GM18502 (cell line): ENCODE results near the gene PRPH2.
A peak's percentile ranks its signal among the peaks of the same experiment; 100 is the strongest.
"Not testable (repeated sequence)": the region's sequence is repeated elsewhere in the genome, so short reads cannot be mapped to it uniquely, and the experiment has no call there.

Source experiments
- ATAC-seq: cut with Tn5 transposase; IDR thresholded peaks from one replicate; pipeline ENCODE4 v1.9.1; 2021; ENCODE audit warnings: mild to moderate bottlenecking; ENCODE audit not compliant: unreplicated experiment, poor library complexity

Gene PRPH2

DNA sequence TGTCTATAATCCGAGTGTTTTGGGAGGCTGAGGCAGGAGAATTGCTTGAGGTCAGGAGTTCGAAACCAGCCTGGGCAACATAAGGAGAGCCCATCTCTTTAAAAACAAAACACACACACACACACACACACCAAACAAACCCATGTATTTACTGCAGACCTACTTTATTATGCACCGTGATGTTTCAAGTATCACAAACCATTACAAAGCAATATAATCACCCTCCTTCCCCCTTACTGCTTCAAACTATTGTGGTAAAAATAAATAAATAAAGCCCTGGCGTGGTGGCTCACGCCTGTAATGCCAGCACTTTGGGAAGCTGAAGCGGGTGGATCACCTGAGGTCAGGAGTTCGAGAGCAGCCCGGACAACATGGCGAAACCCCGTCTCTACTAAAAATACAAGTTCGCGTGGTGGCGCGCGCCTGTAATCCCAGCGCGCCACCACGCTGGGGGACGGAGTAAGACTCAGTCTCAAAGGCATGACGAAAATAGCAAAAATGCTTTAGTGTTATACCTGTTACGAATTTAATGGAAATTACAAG, 22.0 kb upstream of the PRPH2 start:
- ATAC-seq, result no peak

GRCh38 chr6:42742116-42742894, 19.9 kb upstream of the PRPH2 start:
- ATAC-seq, result no peak

DNA sequence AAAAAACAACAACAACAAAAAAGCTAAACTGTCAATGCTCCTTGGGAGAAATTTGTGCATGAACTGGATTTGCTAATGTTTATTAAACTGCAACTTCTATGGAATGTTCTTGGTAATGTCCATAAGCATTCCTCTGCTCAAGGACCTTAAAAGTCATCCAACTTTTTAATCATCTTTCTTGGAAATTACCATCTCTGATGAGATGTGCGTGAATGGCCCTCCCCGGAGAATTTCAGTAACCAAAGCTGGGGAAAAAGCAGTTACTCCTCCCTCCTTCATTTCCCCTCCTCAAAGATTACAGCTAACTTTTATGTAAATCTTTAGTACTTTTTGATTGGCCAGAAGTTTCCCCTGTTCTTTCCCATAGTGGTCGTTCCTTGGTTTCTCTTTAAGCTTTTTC, 18.3 kb upstream of the PRPH2 start:
- no peak for ATAC-seq

GRCh38 chr6:42735976-42736375, 13.6 kb upstream of the PRPH2 start:
- ATAC-seq, result no peak

DNA sequence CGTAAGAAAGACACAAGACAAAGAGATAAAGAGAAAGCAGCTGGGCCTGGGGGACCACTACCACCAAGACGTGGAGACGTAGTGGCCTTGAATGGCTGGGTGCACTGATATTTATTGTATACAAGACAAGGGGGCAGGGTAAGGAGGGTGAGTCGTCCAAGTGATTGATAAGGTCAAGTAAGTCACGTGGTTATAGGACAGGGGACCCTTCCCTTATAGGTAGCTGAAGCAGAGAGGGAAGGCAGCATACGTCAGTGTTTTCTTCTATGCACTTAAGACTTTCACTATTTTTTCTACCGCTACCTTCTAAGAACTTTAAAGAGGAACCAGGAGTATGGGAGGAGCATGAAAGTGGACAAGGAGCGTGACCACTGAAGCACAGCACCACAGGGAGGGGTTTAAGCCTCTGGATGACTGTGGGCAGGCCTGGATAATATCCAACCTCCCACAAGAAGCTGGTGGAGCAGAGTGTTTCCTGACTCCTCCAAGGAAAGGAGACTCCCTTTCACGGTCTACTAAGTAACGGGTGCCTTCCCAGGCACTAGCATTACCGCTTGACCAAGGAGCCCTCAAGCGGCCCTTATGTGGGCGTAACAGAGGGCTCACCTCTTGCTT, 11.6 kb upstream of the PRPH2 start:
- not testable (repeated sequence) for ATAC-seq

DNA sequence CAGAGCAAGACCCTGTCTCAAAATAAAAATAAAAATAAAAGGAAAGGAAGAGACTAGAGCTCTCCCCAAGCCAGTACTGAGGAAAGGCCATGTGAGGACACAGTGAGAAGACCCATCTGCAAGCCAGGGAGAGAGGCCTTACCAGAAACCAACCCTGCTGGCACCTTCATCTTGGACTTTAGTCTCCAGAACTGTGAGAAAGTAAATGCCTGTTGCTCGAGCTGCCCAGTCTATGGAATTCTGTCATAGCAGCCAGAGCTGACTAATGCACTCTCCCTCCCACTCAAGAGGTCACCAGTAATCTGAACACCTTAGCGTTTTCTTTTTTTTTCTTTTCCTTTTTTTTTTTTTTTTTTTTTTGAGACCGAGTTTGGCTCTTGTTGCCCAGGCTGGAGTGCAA, 7.3 kb upstream of the PRPH2 start:
- ATAC-seq, result no peak

DNA sequence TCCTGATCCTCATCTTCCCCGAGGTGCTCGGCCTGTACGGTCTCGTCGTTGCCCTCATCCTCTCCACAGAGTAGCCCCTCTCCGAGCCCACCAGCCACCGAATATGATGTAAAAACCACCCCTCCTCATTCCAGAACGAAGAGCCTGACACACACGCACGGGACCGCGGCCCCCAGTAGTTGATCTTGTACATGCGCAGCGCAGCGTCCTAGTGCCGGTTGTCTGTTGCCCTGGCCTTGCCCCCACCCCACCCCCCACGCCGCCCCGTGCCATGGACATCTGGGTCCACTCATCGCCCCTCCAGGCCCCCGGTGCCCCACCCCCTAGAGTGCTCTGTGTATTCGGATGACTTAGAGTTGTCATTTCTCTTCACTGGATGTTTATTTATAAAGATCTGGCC, 5.2 kb upstream of the PRPH2 start:
- ATAC-seq, result no peak

- ATAC-seq, result no peak
Measured at GRCh38 chr6:42727087-42727611, 4.8 kb upstream of the PRPH2 start.

DNA sequence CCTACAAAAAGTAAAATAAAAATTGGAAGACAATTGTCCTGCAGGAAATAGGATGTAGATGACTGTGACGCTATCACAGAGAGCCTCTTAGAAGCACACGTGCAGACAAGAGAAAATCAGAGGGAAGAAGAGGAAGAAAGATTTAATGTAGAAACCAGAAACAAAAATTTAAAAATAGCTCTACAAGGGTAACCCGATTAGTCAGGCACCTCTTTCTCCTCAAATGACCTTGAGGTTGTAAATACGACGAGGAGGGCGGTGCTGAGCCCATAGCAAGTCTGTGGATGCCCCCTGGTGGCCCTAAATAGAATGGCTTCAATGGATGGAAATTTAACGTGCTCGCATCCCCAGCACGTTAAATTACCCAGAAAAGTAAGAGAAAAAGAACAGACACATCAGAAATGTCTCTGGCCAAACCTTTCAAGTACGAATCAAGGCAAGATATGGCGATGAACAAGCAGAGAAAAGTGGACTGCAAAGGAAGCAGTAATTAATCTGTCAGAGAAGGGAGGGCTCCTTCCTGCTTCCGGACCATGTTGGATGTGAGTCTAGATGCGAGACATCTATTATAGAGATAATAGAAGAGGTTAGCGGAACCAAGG, 4.2 kb upstream of the PRPH2 start:
- ATAC-seq, result peak; percentile 64

GRCh38 chr6:42726026-42726425, 3.6 kb upstream of the PRPH2 start:
- no peak for ATAC-seq

- no peak for ATAC-seq
Measured at GRCh38 chr6:42724825-42725224, 2.4 kb upstream of the PRPH2 start.

DNA sequence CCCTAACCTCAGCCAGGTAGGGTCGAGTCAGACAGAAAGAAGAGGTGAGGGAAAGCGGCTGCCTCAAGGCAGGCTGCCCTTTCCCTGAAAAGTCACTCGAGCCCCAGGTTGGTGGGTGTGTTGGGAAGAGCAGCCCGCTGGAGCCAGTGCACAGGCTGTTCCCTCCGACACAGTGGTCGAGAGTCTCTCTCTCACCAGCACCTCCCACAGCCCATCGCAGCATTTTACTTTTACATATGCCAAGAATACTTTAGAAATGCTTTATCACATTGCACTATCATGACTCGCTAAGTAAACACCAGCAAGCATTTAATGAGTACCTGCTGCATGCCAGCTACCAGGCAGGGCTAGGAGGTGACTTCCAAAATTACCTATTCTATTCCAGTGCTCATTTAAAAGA, 1.7 kb downstream of the PRPH2 start:
- ATAC-seq, result no peak

GRCh38 chr6:42715871-42716270, 6.5 kb downstream of the PRPH2 start:
- no peak for ATAC-seq

- no peak for ATAC-seq
Measured at GRCh38 chr6:42714098-42714761, 8.2 kb downstream of the PRPH2 start.

DNA sequence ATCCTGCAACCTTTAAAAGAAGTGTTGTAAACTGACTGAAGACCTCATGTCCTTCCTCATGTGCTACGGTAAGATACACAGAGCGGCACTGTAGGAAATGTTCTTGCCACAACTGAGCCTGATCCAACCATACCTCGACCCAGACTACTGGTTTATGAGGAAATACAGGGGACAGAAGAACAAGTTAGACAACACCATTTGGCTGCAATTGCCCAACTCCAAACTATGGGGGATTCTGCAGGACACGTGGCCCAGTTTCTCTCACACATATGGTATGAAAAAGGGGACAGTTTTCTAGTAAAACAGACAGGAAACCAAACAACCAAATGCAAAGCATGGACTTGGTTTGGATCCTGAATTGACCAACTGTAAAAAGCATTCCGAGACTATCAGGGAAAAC, 10.5 kb downstream of the PRPH2 start:
- no peak for ATAC-seq

- no peak for ATAC-seq
Measured at GRCh38 chr6:42710316-42710715, 12.1 kb downstream of the PRPH2 start.

- no peak for ATAC-seq
Measured at GRCh38 chr6:42709871-42710270, 12.5 kb downstream of the PRPH2 start.

DNA sequence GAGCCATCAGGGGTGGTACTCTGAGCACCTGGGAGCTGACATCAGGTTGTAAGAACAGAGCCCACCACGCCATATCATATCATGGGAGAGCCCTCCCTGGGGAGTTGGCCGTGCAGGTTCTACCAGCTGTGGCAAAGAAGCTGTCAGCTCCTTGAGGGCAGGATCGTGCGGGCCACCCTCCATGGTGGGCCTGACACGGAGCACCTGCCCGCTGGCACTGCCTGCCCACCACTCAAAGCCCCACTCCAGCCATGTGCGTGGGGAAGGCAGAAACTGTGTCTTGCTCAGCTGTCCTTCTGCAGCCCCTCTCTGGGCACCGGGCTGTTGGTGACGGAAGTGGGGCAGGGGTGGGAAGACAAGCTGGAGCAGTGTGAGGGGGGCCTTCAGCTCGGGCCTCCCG, 14.3 kb downstream of the PRPH2 start:
- ATAC-seq, result no peak

DNA sequence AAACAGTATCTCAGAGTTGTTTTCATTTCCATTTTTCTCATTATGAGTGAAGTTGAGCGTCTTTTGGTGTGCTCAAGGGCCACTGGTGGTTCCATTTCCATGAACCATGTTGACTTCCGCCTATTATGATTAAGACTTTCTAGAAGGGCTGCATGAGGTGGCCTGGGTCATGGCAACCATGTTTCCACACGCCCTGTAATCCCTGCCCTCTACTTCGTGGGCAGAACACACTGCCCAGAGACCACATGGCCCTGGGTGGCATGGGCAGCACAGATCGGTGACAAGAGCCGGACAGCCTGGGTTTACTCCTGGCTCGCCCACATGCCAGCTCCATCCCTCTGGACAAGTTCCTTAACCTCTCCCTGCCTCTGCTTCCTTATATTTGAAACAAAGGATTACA, 14.8 kb downstream of the PRPH2 start:
- ATAC-seq, result no peak

DNA sequence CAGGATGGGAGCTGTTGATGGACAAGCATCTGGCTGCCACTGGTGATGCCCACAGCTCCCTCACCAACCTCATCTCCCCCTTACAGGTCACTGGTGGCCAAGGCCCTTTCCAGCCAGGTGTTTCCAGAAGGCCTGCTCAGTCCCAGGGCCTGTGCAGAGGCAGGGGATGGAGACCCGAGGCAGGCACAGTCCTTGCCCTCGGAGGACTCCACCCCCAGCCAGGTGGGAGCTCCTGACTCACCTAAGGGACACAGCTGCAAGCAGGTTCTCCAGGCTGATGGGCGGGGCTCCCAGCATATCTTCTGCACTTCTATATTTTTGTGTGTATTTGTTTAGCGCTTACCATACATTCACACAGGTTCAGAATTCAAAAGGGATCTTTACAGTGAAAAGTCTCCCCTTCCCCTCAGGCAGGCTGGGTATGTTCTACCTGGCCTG, 17.4 kb downstream of the PRPH2 start:
- no peak for ATAC-seq
